ENCODE data around the gene TUBA4B. TPM values are rescaled to one million over a fixed set of nuclear protein-coding genes. Genes with fewer than 3 reads are reported as not detected.
"Not testable (repeated sequence)": the region's sequence is repeated elsewhere in the genome, so short reads cannot be mapped to it uniquely, and the experiment has no call there.

TUBA4B gene
- total RNA-seq, 1 donor from 2014 or later, result 0.17 TPM

DNA sequence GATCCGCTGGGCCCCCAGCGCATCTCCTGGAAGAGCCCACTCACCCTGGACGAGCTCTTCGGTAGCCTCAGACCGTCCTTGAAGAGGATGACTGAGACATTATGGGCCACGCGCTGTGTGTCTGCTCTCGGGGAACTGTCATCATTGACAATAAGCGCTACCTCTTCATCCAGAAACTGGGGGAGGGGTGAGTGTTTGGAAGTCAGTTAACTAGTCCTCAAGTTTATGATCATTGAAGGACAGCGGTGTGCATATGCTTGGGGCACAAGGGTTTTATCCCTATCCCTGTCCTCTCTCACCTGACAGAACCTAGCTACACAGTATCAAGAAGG lies 7.2 kb upstream of the TUBA4B start:
- intact Hi-C loops (cut with micrococcal nuclease), result loop anchor here (1.0 to 10.0 kb wide), 12 partner anchors 7 to 1027 kb away; partner anchors contain the start of genes ANKZF1, ATG9A, CNOT9 and DNAJB2

DNA sequence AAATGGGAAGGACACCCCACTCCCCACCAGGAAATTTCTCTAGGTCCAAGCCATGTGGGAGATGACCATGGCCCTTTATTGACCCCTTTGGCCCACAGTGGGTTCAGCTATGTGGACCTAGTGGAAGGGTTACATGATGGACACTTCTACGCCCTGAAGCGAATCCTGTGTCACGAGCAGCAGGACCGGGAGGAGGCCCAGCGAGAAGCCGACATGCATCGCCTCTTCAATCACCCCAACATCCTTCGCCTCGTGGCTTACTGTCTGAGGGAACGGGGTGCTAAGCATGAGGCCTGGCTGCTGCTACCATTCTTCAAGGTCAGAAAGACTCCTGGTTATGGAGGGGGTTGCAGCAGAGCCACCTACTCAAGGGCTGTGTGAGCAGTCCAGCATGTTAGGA lies 6.5 kb upstream of the TUBA4B start:
- intact Hi-C loops (cut with micrococcal nuclease), result loop anchor here (10.0 kb wide), 1 partner anchor 682 kb away; the partner anchor contains the start of genes CNOT9 and USP37

DNA sequence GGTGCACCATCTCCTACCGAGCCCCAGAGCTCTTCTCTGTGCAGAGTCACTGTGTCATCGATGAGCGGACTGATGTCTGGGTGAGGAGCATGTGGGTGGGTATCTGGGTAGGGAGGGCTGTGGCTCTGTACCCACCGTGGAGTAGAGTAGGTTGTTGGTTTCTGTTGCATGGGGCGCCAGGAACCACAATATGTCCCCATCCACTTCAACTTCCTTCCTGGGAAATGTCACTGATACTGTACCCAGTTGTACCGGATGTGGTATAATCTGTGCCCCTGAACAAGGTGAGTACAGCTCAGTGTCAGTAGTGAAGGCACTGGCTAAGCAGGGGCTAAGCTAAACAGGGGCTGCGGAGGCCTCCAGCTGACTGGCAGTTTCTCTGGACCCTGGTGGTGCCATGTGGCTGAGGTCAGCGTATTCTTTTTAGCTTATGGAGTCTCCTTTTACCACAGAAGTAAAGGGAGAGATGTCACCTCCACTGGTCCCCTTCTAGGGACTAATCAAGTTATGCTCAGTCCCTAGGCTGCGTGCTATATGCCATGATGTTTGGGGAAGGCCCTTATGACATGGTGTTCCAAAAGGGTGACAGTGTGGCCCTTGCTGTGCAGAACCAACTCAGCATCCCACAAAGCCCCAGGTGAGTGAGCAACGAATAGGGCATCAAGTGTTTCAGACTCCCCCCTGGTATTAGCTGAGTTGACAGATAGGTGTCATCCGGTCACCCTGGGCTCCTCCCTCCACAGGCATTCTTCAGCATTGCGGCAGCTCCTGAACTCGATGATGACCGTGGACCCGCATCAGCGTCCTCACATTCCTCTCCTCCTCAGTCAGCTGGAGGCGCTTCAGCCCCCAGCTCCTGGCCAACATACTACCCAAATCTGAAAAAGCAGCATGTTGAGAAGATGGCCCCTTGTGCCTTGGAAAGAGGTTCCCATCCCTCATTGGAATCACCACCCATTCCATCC lies 5.1 kb upstream of the TUBA4B start:
- intact Hi-C loops (cut with micrococcal nuclease), result loop anchor here (10.0 kb wide), 1 partner anchor 683 kb away; the partner anchor contains the start of genes CNOT9 and USP37

DNA sequence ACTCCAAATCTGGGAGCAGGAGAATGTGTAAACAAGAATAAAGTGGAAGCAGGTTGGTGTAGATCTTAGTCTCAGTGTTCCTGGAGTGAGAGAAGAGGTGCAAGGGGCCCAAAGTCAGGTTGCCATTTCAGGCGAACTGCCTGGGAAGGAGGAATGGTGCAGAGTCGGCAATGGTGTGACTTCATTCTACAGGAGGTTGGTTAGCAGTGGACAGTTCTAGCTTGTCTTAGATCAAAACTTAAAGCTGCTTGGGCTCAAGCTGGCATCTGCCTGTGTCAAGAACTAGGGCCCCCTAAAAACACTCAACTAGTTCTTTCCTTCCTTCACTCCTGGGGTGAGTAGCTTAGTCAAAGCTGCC lies 4.2 kb upstream of the TUBA4B start:
- intact Hi-C loops (cut with micrococcal nuclease), result loop anchor here (1.0 to 10.0 kb wide), 2 partner anchors 20 to 684 kb away; partner anchors contain the start of genes ANKZF1, ATG9A, CNOT9 and USP37

DNA sequence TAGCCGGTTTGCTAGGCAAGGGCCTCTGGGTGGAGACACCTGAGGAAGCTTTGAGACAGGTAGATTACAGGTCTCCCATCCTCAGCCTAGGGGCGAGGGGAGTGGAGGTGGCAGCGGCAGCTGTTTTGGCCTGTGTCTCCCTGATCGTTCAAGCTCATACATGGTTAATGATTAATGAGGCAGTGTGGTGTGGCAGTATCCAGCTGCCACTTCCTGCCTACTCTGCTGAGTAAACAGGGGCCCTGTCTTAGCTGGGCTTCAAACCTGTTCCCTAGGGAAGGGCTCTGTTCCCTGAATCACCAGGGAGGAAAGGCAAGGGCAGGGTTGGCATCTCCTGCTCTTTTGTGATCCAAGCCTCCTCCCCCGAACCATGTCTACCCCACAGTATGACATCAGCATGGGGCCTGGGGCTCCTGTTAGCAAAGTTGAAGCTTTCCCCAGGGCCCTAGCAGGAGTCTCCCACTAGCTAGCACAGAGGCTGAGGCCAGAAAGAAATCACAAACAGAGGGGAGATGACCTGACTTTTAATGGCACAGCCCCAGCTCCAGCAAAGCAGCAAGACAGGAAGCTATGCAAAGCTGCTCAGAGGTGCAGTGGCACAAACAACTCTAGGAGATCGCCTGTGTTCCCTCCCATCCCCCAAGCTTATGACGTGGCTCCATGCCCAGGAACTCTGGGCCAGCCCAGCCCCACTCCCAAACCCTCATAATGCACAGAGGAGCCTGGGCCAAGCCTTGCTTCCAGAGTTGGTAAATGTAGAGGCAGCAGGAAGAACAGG lies 3.7 kb upstream of the TUBA4B start:
- intact Hi-C loops (cut with micrococcal nuclease), result loop anchor here (1.0 to 10.0 kb wide), 2 partner anchors 20 to 685 kb away; partner anchors contain the start of genes ANKZF1, ATG9A, CNOT9 and USP37

DNA sequence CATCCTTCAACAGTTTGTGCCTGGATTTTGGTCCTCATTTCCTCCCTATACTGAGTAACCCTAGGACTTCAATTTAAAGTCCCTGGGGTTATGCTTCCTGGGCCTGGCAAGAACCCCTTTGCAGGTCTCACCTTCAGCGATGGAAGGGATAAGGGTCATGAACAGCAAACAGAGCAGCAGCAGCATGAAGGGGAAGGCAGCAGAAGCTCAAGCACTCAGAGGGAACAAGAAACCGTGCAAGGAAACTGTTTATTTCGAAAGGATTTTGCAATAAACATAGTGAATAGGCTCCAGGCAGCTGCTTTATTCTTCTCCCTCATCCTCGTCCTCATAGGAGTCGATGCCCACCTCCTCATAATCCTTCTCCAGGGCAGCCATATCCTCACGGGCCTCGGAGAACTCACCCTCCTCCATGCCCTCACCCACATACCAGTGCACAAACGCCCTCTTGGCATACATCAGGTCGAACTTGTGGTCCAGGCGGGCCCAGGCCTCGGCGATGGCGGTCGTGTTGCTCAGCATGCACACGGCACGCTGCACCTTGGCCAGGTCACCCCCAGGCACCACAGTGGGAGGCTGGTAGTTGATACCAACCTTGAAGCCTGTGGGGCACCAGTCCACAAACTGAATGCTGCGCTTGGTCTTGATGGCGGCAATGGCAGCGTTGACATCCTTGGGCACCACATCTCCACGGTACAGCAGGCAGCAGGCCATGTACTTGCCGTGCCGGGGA lies 2.8 kb upstream of the TUBA4B start:
- intact Hi-C loops (cut with micrococcal nuclease), result loop anchor here (5.0 kb wide), 1 partner anchor 353 kb away; no protein-coding TSS in a partner anchor

DNA sequence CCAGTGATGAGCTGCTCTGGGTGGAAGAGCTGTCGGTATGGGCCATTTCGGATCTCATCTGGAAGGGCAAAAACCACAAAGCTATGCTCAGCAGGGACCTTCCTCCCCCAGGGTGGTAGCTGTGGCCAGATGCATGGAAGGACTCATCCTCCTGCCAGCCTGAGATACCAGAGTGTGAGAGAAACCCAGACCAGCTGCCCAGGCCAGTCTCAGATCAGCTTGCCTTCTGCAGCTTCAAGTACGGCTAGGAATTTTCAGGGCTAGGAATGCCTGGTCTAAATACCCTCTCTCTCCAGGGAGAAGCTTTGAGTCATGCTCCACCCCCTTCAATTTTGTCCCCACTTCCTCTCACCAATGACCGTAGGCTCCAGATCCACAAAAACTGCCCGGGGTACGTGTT lies 1.4 kb upstream of the TUBA4B start:
- intact Hi-C loops (cut with micrococcal nuclease), result loop anchor here (2.0 to 5.0 kb wide), 2 partner anchors 354 to 981 kb away; partner anchors contain the start of genes AAMP and PNKD

DNA sequence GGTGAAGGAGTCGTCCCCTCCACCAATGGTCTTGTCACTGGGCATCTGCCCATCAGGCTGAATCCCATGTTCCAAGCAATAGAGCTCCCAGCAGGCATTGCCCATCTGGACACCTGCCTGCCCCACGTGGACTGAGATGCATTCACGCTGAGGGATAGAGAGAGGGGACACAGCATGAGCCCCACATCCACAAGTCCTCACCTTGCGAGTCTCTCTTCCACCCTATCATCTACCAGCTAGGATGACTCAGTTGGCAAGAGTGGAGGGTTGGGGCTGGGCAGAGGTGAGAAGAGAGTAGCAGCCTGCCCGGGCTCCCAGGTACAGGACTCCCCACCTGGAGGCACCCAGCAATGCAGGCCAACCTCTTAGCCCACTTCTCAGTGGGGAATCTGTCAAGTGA lies 959 bp upstream of the TUBA4B start:
- intact Hi-C loops (cut with micrococcal nuclease), result loop anchor here (2.0 to 5.0 kb wide), 2 partner anchors 355 to 981 kb away; partner anchors contain the start of genes AAMP and PNKD

DNA sequence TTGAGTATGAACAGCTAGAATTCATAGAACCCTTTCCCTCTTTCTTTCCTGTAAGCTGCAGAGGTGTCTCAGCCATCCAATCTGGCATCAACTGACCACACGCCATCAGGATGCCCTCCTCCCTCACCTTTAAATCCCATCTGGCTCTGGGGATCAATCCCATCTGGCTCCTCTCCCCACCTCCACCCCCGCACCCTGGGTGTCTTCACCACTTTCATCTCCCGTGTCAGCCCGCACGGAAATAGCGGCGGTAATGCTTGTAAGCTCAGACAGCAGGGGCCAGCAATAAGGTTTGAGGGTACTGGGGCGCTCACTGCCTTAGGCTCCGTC lies 508 bp upstream of the TUBA4B start:
- intact Hi-C loops (cut with micrococcal nuclease), result loop anchor here (2.0 to 5.0 kb wide), 2 partner anchors 355 to 982 kb away; partner anchors contain the start of genes AAMP and PNKD

DNA sequence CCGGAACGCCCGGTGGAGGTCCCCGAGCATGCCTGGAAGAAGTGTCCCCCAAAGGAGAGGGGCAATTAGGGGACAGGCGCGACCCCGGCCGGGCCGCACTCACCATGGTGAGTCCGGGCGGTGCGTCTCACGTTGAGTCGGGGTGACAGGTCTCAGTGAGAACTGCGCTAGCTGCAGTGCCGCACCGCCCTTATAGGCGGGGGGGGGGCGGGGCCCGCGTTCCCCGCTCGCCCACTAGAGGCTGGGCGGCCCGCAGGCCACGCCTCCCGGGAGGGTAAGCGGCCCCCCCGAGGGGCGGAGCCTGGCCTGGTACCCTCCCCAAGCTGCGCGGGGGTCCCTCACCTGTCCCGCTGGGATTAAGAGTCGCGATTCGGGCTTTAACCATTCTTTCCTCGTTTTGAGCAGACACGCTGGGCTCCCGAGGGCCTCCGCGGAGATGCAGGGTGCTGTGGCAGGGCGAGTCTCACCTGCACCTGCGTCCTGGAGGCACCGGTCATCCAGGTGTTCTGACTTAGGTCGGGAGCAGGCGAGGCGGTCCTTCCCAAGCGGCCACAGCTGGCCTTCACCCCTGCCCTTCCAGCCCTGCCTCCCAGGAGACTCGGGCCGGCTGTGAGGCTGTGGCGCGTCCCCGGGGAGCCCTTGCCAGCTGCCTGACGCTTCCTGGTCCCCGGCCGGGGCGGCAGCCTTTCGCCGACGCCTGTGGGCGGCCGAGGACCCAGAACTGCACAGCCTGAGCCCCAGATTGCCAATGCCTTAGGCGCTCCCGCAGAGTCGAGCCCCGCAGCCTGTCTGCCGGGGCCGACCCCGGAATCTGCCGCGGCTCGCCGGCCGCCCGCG lies 928 bp downstream of the TUBA4B start, which contains the start of gene TUBA4A:
TSS of gene TUBA4A (minus strand) at position 166 of the 837 bp plus-strand sequence. CDS start at position 106, 60 bp downstream.
- intact Hi-C loops (cut with micrococcal nuclease), result loop anchor here (1.0 to 5.0 kb wide), 15 partner anchors 9 to 983 kb away; partner anchors contain the start of genes AAMP, ANKZF1, ATG9A and CHPF

DNA sequence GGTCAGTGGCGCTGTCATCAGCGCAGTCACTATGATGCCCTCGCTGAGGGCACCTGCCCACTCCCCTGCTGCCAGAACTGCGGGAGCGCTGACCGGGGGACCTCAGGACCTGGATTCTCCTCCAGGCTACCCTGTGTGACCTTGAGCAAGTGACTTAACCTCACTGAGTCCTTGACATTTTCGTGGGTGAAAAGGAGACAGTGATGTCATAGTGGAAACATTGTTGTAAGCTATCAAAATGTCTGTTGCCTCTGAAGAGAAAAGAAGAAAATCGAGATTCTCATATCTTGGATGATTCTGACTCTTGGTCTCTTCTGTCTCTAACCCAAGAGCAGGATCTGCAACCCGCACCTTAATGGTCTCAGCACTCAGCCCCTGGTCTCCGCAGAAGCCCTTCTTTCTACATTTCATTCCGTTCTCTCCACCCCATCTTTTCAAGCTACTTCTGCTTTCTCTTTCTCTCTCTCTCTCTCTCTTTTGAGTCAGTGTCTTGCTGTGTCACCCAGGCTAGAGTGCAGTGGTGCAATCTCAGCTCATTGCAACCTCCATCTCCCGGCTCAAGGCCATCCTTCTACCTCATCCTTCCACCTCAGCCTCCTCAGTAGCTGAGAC lies 1.7 kb downstream of the TUBA4B start:
- intact Hi-C loops (cut with micrococcal nuclease), result loop anchor here (1.0 to 5.0 kb wide), 6 partner anchors 41 to 544 kb away; partner anchors contain the start of genes CHPF, GMPPA, NHEJ1 and TTLL4

DNA sequence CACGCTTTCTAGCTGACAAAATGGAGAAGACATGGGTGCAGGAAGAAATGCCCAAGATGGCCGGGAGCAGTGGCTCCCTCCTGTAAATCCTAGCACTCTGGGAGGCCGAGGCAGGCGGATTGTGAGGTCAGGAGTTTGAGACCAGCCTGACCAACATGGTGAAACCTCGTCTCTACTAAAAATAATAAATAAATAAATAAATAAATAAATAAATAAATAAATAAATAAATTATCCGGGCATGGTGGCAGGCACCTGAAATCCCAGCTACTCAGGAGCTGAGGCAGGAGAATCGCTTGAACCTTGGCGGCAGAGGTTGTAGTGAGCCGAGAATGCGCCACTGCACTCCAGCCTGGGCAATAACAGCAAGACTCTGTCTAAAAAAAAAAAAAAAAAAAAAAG lies 5.9 kb downstream of the TUBA4B start:
- intact Hi-C loops (cut with micrococcal nuclease), result not testable (repeated sequence)

DNA sequence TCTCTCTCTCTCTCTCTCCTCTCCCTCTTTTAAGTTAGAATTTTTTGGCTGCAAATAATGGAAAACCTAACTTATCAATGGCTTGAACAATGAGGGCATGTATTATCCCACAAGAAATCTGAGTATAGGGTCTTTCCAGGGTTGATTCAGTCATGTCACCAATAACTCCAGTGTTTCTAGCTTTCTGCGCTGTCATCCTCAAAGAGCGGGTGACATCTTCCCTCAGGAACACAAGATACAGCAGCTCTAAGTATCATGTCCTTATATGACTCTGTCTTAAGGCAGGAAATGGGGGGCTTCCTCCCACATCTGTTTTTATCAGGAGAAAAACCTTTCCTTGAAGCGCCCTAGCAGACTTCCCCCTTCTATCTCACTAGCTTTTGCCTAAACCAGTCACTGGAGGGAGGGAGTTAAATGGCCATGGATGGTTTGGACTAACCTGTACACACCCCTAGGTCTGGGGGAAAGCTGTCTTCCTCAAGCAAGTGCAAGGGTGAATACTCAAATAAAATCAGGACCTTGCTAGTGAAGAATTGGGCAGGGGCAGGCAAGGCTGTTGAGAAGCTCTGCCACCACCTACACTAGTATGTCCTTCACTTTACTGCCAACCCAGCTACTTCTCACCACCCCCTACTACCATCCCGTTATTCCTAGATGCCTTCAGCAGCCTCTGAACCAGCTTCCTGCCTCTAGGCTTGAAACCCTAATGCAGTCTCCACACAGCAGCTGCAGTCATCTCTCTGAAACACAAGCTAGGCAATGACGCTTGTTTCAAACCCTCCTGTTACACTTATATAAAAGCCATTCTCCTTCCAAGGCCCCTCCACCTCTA lies 8.2 kb downstream of the TUBA4B start:
- intact Hi-C loops (cut with micrococcal nuclease), result no loop called here

DNA sequence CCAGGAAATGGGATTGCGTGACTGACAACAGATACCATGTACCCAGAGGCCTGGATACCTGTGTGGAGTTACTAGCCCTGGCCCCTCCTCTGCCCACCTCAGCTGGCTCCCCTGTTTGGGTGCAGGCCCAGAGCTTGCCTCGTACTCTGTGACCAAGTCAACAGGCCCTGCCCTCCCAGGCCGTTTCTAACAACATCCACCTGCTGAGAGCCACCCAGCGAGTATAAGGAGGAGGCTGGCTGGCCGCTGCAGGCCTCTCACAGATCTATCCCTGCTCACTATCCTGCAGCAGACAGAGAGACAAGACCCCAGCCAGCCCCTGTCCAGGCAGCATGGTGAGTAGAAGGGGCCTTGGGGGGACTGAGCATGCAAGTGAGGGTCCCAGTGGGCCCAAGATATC lies 13.2 kb downstream of the TUBA4B start:
- intact Hi-C loops (cut with micrococcal nuclease), result no loop called here

DNA sequence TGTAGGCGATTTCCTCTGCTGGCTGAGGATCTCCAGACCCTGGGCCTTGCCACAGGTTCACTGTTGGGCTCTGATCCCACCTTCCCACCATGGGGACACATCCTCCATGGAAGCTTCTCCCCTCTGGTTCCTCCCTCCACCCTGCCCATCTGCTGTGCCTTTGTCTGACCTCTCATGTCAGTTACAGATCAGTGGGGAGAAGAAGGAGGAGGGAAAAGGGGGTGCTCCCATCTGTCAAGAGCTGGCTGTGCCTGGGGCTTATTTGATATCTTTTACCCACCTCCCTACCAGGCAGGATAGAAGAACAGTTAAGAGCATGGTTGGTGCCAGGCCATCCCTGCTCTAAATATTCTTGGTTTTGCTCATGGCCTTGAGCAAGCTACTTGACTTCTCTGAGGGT lies 13.8 kb downstream of the TUBA4B start:
- intact Hi-C loops (cut with micrococcal nuclease), result no loop called here

DNA sequence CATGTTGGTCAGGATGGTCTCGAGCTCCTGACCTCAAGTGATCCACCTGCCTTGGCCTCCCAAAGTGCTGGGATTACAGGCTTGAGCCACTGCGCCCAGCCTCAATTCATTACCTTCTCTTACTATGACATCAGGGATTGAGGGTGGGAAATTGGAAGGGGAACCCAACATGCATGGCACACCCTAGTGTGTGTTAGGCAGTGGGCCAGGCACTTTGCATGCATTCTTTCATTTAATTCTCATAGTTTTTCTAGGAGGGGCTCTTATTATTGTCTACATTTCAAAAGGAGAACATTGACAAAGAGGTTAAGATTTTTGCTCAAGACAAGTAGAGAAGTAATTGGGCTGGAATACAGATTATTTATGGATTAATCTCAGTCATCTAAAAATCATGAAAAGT lies 15.3 kb downstream of the TUBA4B start:
- intact Hi-C loops (cut with micrococcal nuclease), result no loop called here

DNA sequence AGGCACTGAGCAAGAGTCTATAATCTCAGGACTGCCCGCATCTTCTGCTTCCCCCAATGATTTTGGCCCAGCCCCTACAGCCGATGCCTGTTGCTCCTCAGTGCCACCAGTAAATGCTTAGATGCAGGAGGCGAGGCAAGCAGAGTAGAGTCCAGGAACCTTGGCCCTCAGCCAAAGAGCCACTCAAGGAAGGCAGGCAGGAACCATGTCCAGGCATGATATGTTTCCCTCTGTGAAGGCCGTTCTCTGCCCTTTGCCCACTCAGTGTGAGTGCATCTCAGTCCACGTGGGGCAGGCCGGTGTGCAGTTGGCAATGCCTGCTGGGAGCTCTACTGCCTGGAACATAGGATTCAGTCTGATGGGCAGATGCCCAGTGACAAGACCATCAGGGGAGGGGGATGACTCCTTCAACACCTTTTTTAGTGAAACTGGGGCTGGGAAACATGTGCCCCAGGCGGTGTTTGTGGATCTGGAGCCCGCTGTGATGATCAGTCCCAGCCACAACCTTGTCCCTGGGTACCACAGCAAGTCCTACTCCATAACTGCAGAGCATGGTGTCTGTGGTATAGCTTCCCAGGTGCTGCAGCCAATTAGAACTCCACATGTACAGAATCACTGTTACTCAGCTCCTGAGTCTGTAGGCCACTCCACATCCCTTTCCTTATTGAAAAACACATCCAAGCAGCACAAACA lies 16.5 kb downstream of the TUBA4B start:
- intact Hi-C loops (cut with micrococcal nuclease), result no loop called here

DNA sequence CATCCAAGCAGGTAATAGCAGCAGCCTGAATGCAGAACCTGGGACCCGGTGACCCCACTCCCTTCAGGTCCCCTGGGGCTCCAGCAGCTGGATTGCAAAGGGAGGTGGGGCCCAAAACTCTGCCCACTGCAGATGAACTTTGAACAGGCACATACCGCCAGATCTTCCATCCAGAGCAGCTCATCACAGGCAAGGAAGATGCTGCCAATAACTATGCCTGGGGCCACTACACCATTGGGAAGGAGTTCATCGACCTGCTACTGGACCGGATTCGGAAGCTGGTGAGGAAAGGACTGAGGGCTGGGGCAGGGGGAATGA lies 17.0 kb downstream of the TUBA4B start:
- intact Hi-C loops (cut with micrococcal nuclease), result no loop called here

Measured in T-helper 1 cell treated with Interleukin-12 subunit alpha and Interleukin-12 subunit beta and Interleukin-4 antibody, amounts not matched to agents 30 ng/mL and 1 ng/mL, for 36 hours (primary cell).